HG02943 (cell line): ENCODE data around the gene ZNF232.
"Not testable (repeated sequence)": the region's sequence is repeated elsewhere in the genome, so short reads cannot be mapped to it uniquely, and the experiment has no call there.

Experiments
- ATAC-seq: cut with Tn5 transposase; IDR thresholded peaks from one replicate; pipeline ENCODE4 v1.9.1; 2021; ENCODE audit warnings: mild to moderate bottlenecking, low read depth, moderate library complexity; ENCODE audit not compliant: unreplicated experiment

Gene ZNF232

GRCh38 chr17:5111402-5112204 lies at the start of gene ZNF232:
Gene ZNF232 (minus strand): TSS chr17:5111878. CDS start chr17:5111822, 56 bp downstream.
- peak; percentile 70 for ATAC-seq

- not testable (repeated sequence) for ATAC-seq
Measured at GRCh38 chr17:5160702-5161101, 49.0 kb upstream of the ZNF232 start.

GRCh38 chr17:5146122-5146521 lies 34.4 kb upstream of the ZNF232 start:
- not testable (repeated sequence) for ATAC-seq

- not testable (repeated sequence) for ATAC-seq
Measured at GRCh38 chr17:5142877-5143276, 31.2 kb upstream of the ZNF232 start.

GRCh38 chr17:5139458-5139732 lies 27.7 kb upstream of the ZNF232 start:
- no peak for ATAC-seq

- ATAC-seq, result no peak
Measured at GRCh38 chr17:5138616-5139457, 27.2 kb upstream of the ZNF232 start.

- ATAC-seq, result not testable (repeated sequence)
Measured at GRCh38 chr17:5138198-5138544, 26.5 kb upstream of the ZNF232 start.

- not testable (repeated sequence) for ATAC-seq
Measured at GRCh38 chr17:5137511-5138197, 26.0 kb upstream of the ZNF232 start.

GRCh38 chr17:5136580-5137412 lies 25.1 kb upstream of the ZNF232 start:
- not testable (repeated sequence) for ATAC-seq

GRCh38 chr17:5135726-5136579 lies 24.3 kb upstream of the ZNF232 start:
- ATAC-seq, result no peak

- not testable (repeated sequence) for ATAC-seq
Measured at GRCh38 chr17:5135131-5135712, 23.5 kb upstream of the ZNF232 start.

GRCh38 chr17:5134571-5134970 lies 22.9 kb upstream of the ZNF232 start:
- not testable (repeated sequence) for ATAC-seq

GRCh38 chr17:5133961-5134360 lies 22.3 kb upstream of the ZNF232 start:
- not testable (repeated sequence) for ATAC-seq

GRCh38 chr17:5133311-5133710 lies 21.6 kb upstream of the ZNF232 start:
- ATAC-seq, result no peak

- not testable (repeated sequence) for ATAC-seq
Measured at GRCh38 chr17:5132503-5133225, 21.0 kb upstream of the ZNF232 start.

- ATAC-seq, result not testable (repeated sequence)
Measured at GRCh38 chr17:5131799-5132502, 20.3 kb upstream of the ZNF232 start.

- no peak for ATAC-seq
Measured at GRCh38 chr17:5131146-5131715, 19.6 kb upstream of the ZNF232 start.
